Endothelial cell of umbilical vein (primary cell): Measurements from ENCODE around the gene PRKAR1B. TPM values are rescaled to one million over a fixed set of nuclear protein-coding genes. Genes with fewer than 3 reads are reported as not detected.

Source experiments
- BruUV-seq: library from RNA; stranded (reverse); fragments of 400-500 nt; replicated peaks from 2 replicates; lab custom pipeline; 2021; lab: Mats Ljungman, UMichigan
- CTCF ChIA-PET: fragments of 300-600, 350-600 bp; sonication (Branson Sonifier 250); formaldehyde crosslinking; loops from one replicate; lab custom pipeline; 2021; ENCODE audit warnings: antibody characterized with exemption, inconsistent platforms; lab: Charles Lee
- POLR2A ChIA-PET: fragments of 300-600, 350-600 bp; sonication (Branson Sonifier 250); formaldehyde crosslinking; loops from one replicate; lab custom pipeline; 2021; ENCODE audit warnings: antibody characterized with exemption, inconsistent platforms; lab: Charles Lee
- DNase-seq: peaks from one replicate; pipeline ENCODE4 v3.0.0-alpha.2; 2011; ENCODE audit warnings: low read depth, low spot score
- FAIRE-seq: peaks from 2 replicates; lab custom pipeline; 2011; peaks lifted over from hg19 to GRCh38; lab: Jason Lieb, UNC
- H2AFZ ChIP-seq: 2 replicates; pipeline ENCODE4 v1.6.0; 2012; ENCODE audit warnings: low read depth, low read length, control low read depth, inconsistent platforms
- H3K27ac ChIP-seq: 2 replicates; pipeline ENCODE4 v1.5.1; 2011; ENCODE audit warnings: low read depth, mild to moderate bottlenecking, control low read depth, low read length, moderate library complexity; ENCODE audit not compliant: insufficient read depth
- H3K27me3 ChIP-seq, 2 experiments: 2 replicates each; pipeline versions ENCODE4 v1.6.0 to v1.6.1; 2011; ENCODE audit warnings: low read length in 2 of 2, mixed read lengths in 1 of 2; ENCODE audit not compliant: control insufficient read depth in 2 of 2, insufficient read depth in 2 of 2
- H3K36me3 ChIP-seq, 2 experiments: 2 replicates in 1 of 2; 3 replicates in 1 of 2; pipeline ENCODE4 v1.5.1; 2011; ENCODE audit warnings: low read length in 2 of 2, mild to moderate bottlenecking in 1 of 2, moderate library complexity in 1 of 2; ENCODE audit not compliant: control insufficient read depth in 2 of 2, insufficient read depth in 2 of 2; ENCODE audit errors: extremely low read depth in 1 of 2
- H3K4me1 ChIP-seq: 3 replicates; pipeline ENCODE4 v1.5.1; 2011; ENCODE audit warnings: mild to moderate bottlenecking, low read length; ENCODE audit not compliant: control insufficient read depth, insufficient read depth; ENCODE audit errors: extremely low read depth
- H3K4me2 ChIP-seq: 2 replicates; pipeline ENCODE4 v1.6.1; 2011; ENCODE audit warnings: low read length, control low read depth, mixed read lengths; ENCODE audit not compliant: insufficient read depth
- H3K4me3 ChIP-seq, 3 experiments: fragments of 200-600 bp in 1 of 3; sonication (generic), shearing (Covaris generic) in 1 of 3; replicated peaks in 1 of 3; 2 replicates each; pipeline ENCODE4 v1.5.1; 2011 to 2016; ENCODE audit warnings: control low read depth in 3 of 3, low read length in 3 of 3, mild to moderate bottlenecking in 2 of 3, inconsistent platforms in 1 of 3, low read depth in 1 of 3, moderate library complexity in 1 of 3; ENCODE audit not compliant: insufficient read depth in 1 of 3
- H3K79me2 ChIP-seq: 2 replicates; pipeline ENCODE4 v1.6.0; 2012; ENCODE audit warnings: low read length, inconsistent platforms; ENCODE audit not compliant: control insufficient read depth, insufficient read depth
- H3K9ac ChIP-seq: replicated peaks from 2 replicates; pipeline ENCODE3; 2011; ENCODE audit warnings: low read length, control low read depth; ENCODE audit not compliant: insufficient read depth; ENCODE audit errors: extremely low read depth
- H3K9me1 ChIP-seq: replicated peaks from 3 replicates; pipeline ENCODE4 v1.6.0; 2011; ENCODE audit warnings: mild to moderate bottlenecking, low read length; ENCODE audit not compliant: control insufficient read depth, insufficient read depth; ENCODE audit errors: extremely low read depth
- H3K9me3 ChIP-seq: replicated peaks from 2 replicates; pipeline ENCODE4 v1.5.1; 2012; ENCODE audit warnings: low read length, inconsistent platforms; ENCODE audit not compliant: control insufficient read depth, insufficient read depth
- H4K20me1 ChIP-seq: replicated peaks from 2 replicates; pipeline ENCODE3; 2011; ENCODE audit warnings: mild to moderate bottlenecking, low read length; ENCODE audit not compliant: control insufficient read depth, insufficient read depth; ENCODE audit errors: extremely low read depth
- CTCF ChIP-seq, 2 donors: IDR thresholded peaks; 1 replicate in 1 of 2; 2 replicates in 1 of 2; pipeline ENCODE4 v1.5.1; 2011; ENCODE audit warnings: low read length in 2 of 2, mild to moderate bottlenecking in 2 of 2, moderate library complexity in 2 of 2, control low read depth in 1 of 2, inconsistent platforms in 1 of 2, low read depth in 1 of 2; ENCODE audit not compliant: insufficient read depth in 1 of 2; ENCODE audit errors: extremely low read depth in 1 of 2
- EZH2 ChIP-seq: IDR thresholded peaks from 2 replicates; pipeline ENCODE4 v1.6.1; 2012; ENCODE audit warnings: borderline replicate concordance, low read depth, mild to moderate bottlenecking, moderate library complexity, low read length, inconsistent platforms; ENCODE audit not compliant: severe bottlenecking
- FOS ChIP-seq: IDR thresholded peaks from 2 replicates; pipeline ENCODE4 v1.6.1; 2011; ENCODE audit warnings: mild to moderate bottlenecking, low read length, moderate library complexity, borderline replicate concordance; ENCODE audit not compliant: insufficient read depth
- GATA2 ChIP-seq: IDR thresholded peaks from 2 replicates; pipeline ENCODE4 v1.7.0; 2011; ENCODE audit warnings: low read depth, mild to moderate bottlenecking, moderate library complexity, mixed read lengths, low read length; ENCODE audit not compliant: insufficient read length, insufficient read depth
- JUN ChIP-seq: IDR thresholded peaks from 2 replicates; pipeline ENCODE4 v1.6.1; 2011; ENCODE audit warnings: borderline replicate concordance, low read depth; ENCODE audit not compliant: insufficient read length, insufficient read depth
- MYC ChIP-seq: IDR thresholded peaks from one replicate; pipeline ENCODE4 v1.6.1; 2011; ENCODE audit warnings: mild to moderate bottlenecking, low read depth, low read length
- POLR2A ChIP-seq: IDR thresholded peaks from 2 replicates; pipeline ENCODE4 v1.6.1; 2012; ENCODE audit warnings: low read depth, mild to moderate bottlenecking, control low read depth, low read length
- POLR2AphosphoS5 ChIP-seq: IDR thresholded peaks from 2 replicates; pipeline ENCODE4 v1.6.1; 2012; ENCODE audit warnings: low read depth, mild to moderate bottlenecking, control low read depth, low read length, moderate library complexity; ENCODE audit not compliant: insufficient read depth
- dilution Hi-C: fragments of 300-500 bp; cut with MboI; formaldehyde crosslinking; loops from one replicate; pipeline ENCODE4 v1.15.0; 2019; ENCODE audit warnings: low sequenced_read_pairs; ENCODE audit not compliant: extremely low pct_ligation_motif_present
- intact Hi-C: fragments of 100-400 bp; cut with micrococcal nuclease; formaldehyde crosslinking; loops from one replicate; pipeline ENCODE4 v1.10.0; 2022
- polyA plus RNA-seq, 4 experiments: library from polyadenylated mRNA; depleted of rRNA in 3 of 4; stranded (reverse) in 3 of 4; unstranded in 1 of 4; fragments of >200 nt; gene quantifications; 2 replicates each; pipeline versions ENCODE4 v1.2.1 to v1.2.3, GENCODE V29; 2011 to 2012; ENCODE audit warnings: missing spikeins in 1 of 4
- total RNA-seq: library from RNA; stranded (reverse); gene quantifications from 2 replicates; pipeline ENCODE4 v1.2.3, GENCODE V29; 2021
- TF ChIP-seq, protein P1 (sequence below): IDR thresholded peaks from 2 replicates; pipeline ENCODE4 v1.6.1; 2011; ENCODE audit not compliant: insufficient read depth, insufficient read length

PRKAR1B gene
- total and polyA plus RNA-seq, 2 donors (not counting 3 experiments of a cell fraction or from before 2014, with no cell fraction given), result 15.4 to 29.2 TPM

GRCh38 chr7:590731-591551, 136.1 kb downstream of the PRKAR1B start:
- H3K36me3 ChIP-seq, result peaks cover 0 to 9% of the 10 kb centered on the region in 2 experiments
- intact Hi-C loops (no loop called here), dilution Hi-C loops (no loop called here)
- no peaks in the 10 kb centered on the region for H3K27me3 ChIP-seq
- no peak overlapping the region for H3K9ac ChIP-seq
- DNase-seq (no peak), FAIRE-seq (no peak)
- no peaks in the 10 kb centered on the region for H3K9me3 ChIP-seq
- H3K4me2 ChIP-seq, result no peak overlapping the region
- no peaks in the 10 kb centered on the region for H3K4me1 ChIP-seq
- CTCF ChIA-PET, result no interaction called here
- H3K27ac ChIP-seq, result no peak overlapping the region
- H3K9me1 ChIP-seq, result no peaks in the 10 kb centered on the region
- H4K20me1 ChIP-seq, result no peaks in the 10 kb centered on the region
- H2AFZ ChIP-seq, result no peak overlapping the region
- H3K4me3 ChIP-seq, result no peak overlapping the region
- no TSS peak for BruUV-seq
- TF ChIP-seq POLR2A (no peak), POLR2AphosphoS5 (no peak), JUN (no peak), MYC (no peak), CTCF (IDR thresholded peaks at IDR 0.05; ENCODE audit: extremely low read depth in 1 of 2, insufficient read depth in 1 of 2, low read depth in 1 of 2, low read length in 2 of 2) (no peak), EZH2 (no peak), FOS (no peak), GATA2 (no peak)
- TF ChIP-seq, protein P1, sequence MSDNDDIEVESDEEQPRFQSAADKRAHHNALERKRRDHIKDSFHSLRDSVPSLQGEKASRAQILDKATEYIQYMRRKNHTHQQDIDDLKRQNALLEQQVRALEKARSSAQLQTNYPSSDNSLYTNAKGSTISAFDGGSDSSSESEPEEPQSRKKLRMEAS, result no peak
- POLR2A ChIA-PET, result no interaction called here
- no peaks in the 10 kb centered on the region for H3K79me2 ChIP-seq
